A673 (cell line): ENCODE results near the gene GGA3. TPM values are rescaled to one million over a fixed set of nuclear protein-coding genes. Genes with fewer than 3 reads are reported as not detected.
A peak's percentile ranks its signal among the peaks of the same experiment; 100 is the strongest.

ENCODE experiments used
- BruUV-seq: library from RNA; stranded (reverse); fragments of 400-500 nt; replicated peaks from 2 replicates; lab custom pipeline; 2021; lab: Mats Ljungman, UMichigan
- CTCF ChIA-PET: fragments of 300-600 bp; sonication (Branson Sonifier 250); formaldehyde crosslinking; loops from one replicate; lab custom pipeline; 2022; ENCODE audit warnings: antibody characterized with exemption; lab: Charles Lee
- POLR2A ChIA-PET: fragments of 300-600 bp; sonication (Branson Sonifier 250); formaldehyde crosslinking; loops from one replicate; lab custom pipeline; 2022; ENCODE audit warnings: antibody characterized with exemption; ENCODE audit not compliant: low non-redundant PET; lab: Charles Lee
- DNase-seq: peaks from one replicate; pipeline ENCODE4 v3.0.0-alpha.2; 2015; ENCODE audit warnings: low spot score
- H3K27ac ChIP-seq: fragments of 200-600 bp; sonication (generic); 2 replicates; pipeline ENCODE4 v1.5.1; 2016; ENCODE audit warnings: mixed run types, low read depth, mild to moderate bottlenecking, mixed read lengths, antibody characterized with exemption, low read length; ENCODE audit not compliant: poor library complexity, severe bottlenecking
- H3K27me3 ChIP-seq: fragments of 200-600 bp; sonication (generic); replicated peaks from 2 replicates; pipeline ENCODE4 v1.6.1; 2017; ENCODE audit warnings: mixed run types, low read depth, mild to moderate bottlenecking, mixed read lengths, antibody characterized with exemption, low read length; ENCODE audit not compliant: insufficient read depth, poor library complexity
- H3K36me3 ChIP-seq: fragments of 200-600 bp; sonication (generic); 2 replicates; pipeline ENCODE4 v1.6.1; 2016; ENCODE audit warnings: mixed run types, mild to moderate bottlenecking, mixed read lengths, antibody characterized with exemption, low read length; ENCODE audit not compliant: insufficient read depth, poor library complexity, severe bottlenecking
- H3K4me1 ChIP-seq: fragments of 200-600 bp; sonication (generic); 2 replicates; pipeline ENCODE4 v1.6.1; 2017; ENCODE audit warnings: mixed run types, mild to moderate bottlenecking, mixed read lengths, antibody characterized with exemption, low read length; ENCODE audit not compliant: insufficient read depth, poor library complexity, severe bottlenecking
- H3K4me3 ChIP-seq: fragments of 200-600 bp; sonication (generic); 2 replicates; pipeline ENCODE4 v1.5.1; 2016; ENCODE audit warnings: low read depth, mixed run types, mild to moderate bottlenecking, mixed read lengths, low read length; ENCODE audit not compliant: poor library complexity, severe bottlenecking
- H3K9me3 ChIP-seq: fragments of 200-600 bp; sonication (generic); 2 replicates; pipeline ENCODE4 v1.6.1; 2016; ENCODE audit warnings: mixed run types, low read depth, mild to moderate bottlenecking, mixed read lengths, antibody characterized with exemption, low read length; ENCODE audit not compliant: poor library complexity, severe bottlenecking
- EZH2 ChIP-seq: fragments of 200-600 bp; sonication (generic); IDR thresholded peaks from 2 replicates; pipeline ENCODE4 v1.6.1; 2017; ENCODE audit warnings: borderline replicate concordance, low read depth, mild to moderate bottlenecking, mixed read lengths, antibody characterized with exemption, low read length; ENCODE audit not compliant: poor library complexity, severe bottlenecking
- intact Hi-C: fragments of 100-400 bp; cut with micrococcal nuclease; formaldehyde crosslinking; loops from one replicate; pipeline ENCODE4 v1.10.0; 2022; ENCODE audit not compliant: unreplicated experiment
- total RNA-seq: library from RNA; stranded (reverse); gene quantifications from 2 replicates; pipeline ENCODE4 v1.2.3, GENCODE V29; 2021
- TF ChIP-seq, protein P1 (sequence below): fragments of 300-800, 200-600 bp; sonication (generic); conservative IDR thresholded peaks from 2 replicates; pipeline ENCODE4 v1.5.1; 2017; ENCODE audit warnings: low read depth, mild to moderate bottlenecking, antibody characterized with exemption, low read length, moderate library complexity, mixed read lengths

GGA3 gene
- total RNA-seq, 1 experiment from 2014 or later: 52.7 TPM

DNA sequence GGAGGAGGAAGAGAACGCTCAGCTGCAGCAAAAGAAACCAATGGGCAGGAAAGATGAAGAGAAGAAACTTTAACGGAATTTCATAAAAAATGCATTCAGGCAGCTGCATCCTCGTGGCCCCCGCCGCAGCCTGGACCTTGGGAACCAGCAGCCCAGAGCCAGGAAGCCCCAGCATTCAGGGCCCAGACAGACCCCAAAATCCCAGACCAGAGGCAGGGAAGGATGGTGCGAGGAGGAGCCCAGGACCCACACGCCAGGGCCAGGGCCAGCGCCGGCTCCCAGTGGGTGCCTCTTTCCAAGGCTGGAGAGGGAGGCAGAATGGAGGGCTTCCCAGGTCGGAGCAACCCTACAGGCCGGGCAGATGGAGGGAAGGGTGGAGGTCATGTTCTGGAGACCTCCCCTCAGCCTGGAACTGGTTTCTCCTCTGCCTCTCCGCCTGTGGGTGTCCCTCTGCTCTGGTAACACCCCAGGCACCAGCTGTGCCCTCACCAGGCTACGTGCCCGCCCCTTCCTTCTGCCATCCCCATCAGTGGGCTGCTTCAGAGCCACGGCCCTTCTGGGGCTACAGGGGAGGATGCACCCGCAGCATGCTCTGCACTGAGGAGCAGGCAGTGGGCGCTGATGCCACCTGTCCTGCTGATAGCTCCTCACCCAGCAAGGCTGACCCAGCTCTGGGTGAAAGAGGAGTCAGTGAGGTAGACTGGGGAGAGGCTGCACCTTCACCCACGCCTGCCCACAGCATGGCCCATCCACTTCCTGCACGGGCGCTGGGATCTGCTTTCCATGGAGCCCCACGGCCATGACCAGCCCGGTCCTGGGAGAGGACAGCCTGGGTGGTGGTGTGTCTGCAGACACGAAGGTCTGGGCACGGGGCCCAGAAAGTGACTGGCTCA, 10.8 kb upstream of the GGA3 start:
- DNase-seq: no peak
- intact Hi-C loops: no loop called here
- Histone ChIP-seq H3K9me3 (no peaks in the 10 kb centered on the region), H3K27ac (peak overlapping the region; percentile 83), H3K36me3 (peaks cover 4% of the 10 kb centered on the region), H3K4me3 (peak overlapping the region; percentile 100), H3K27me3 (no peaks in the 10 kb centered on the region), H3K4me1 (peaks cover 9% of the 10 kb centered on the region)
- TF ChIP-seq, protein P1, sequence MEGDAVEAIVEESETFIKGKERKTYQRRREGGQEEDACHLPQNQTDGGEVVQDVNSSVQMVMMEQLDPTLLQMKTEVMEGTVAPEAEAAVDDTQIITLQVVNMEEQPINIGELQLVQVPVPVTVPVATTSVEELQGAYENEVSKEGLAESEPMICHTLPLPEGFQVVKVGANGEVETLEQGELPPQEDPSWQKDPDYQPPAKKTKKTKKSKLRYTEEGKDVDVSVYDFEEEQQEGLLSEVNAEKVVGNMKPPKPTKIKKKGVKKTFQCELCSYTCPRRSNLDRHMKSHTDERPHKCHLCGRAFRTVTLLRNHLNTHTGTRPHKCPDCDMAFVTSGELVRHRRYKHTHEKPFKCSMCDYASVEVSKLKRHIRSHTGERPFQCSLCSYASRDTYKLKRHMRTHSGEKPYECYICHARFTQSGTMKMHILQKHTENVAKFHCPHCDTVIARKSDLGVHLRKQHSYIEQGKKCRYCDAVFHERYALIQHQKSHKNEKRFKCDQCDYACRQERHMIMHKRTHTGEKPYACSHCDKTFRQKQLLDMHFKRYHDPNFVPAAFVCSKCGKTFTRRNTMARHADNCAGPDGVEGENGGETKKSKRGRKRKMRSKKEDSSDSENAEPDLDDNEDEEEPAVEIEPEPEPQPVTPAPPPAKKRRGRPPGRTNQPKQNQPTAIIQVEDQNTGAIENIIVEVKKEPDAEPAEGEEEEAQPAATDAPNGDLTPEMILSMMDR: no peak
- no peak for TF ChIP-seq EZH2
- CTCF ChIA-PET: interaction anchor here (1.3 to 2.3 kb wide), 4 partner anchors 11 to 311 kb away, joined by 4 to 16 read pairs (median 12); partner anchors contain the start of genes GGA3, MRPS7 and SLC25A19
- BruUV-seq: no TSS peak
- POLR2A ChIA-PET: no interaction called here

DNA sequence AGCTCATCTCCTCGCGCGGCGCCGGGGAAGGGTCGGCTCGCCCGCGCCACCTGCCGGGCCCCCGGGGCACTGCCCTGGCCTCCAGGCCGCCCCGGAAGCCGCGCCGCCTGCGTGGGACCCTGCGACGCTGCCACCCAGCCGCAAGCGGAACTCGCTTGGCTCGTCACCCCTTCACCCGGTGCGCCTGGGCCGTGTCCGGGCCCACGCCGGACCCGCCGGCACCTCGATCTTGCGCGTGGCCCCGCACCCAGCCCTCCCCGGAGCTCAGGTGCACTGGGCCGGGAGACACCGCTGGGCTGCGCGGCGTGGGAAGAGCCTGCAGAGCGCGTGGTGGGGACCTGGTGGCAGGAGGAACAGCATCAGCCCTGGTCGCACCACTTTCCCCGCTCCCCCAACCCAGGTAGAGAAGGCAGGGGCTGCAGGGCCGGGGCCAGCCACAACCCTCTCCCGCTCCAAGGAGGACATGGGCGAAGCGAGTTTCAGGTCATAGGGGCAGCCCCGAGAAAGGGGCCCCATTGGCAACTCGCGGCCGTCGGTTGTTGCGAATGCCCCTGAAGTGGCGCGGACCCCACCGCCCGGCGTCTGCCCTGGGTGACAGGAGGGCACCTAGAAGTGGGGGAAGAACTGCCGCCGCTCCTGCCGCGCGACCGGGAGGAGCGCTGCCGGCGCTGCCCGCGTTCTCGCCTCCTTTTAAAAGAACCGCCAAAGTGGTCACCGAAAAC, 10.0 kb upstream of the GGA3 start:
- TF ChIP-seq, protein P1: peak; percentile 37; the same call in 1 of the 2 replicates
- no peak for TF ChIP-seq EZH2
- Histone ChIP-seq H3K27me3 (no peaks in the 10 kb centered on the region), H3K4me1 (peaks cover 9% of the 10 kb centered on the region), H3K27ac (peak overlapping the region; percentile 83), H3K9me3 (no peaks in the 10 kb centered on the region), H3K4me3 (peak overlapping the region; percentile 100), H3K36me3 (peaks cover 12% of the 10 kb centered on the region)
- POLR2A ChIA-PET: interaction anchor here (0.5 to 1.0 kb wide), 4 partner anchors 9 to 23 kb away, joined by 3 to 12 read pairs (median 4); partner anchors contain the start of gene SLC25A19
- BruUV-seq: no TSS peak
- DNase-seq: peak; percentile 89
- CTCF ChIA-PET: interaction anchor here (0.6 to 2.3 kb wide), 16 partner anchors 10 to 310 kb away, joined by 3 to 16 read pairs (median 5); partner anchors contain the start of genes GGA3, GRB2, MRPS7 and NUP85
- intact Hi-C loops: no loop called here

DNA sequence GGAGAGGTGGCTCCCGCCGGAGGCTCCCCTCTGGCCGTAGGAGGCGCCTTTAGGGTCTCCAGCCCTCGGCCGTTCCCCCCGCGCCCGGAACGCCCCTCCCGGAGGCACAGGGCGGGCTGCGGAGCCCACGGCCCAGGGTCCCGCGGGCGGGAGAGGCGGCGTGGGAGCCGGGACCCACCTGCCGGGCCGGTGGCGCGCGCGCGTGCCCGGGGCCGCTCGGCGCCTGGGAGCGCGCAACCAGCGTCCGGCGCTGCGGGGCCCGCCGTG, 9.5 kb upstream of the GGA3 start, which contains the start of gene MIF4GD:
MIF4GD (minus strand) TSS at position 266 of the 267 bp plus-strand sequence. CDS start 1,036 bp downstream, outside the sequence.
- Histone ChIP-seq H3K4me3 (peak within 1 kb of the TSS; percentile 100), H3K9me3 (no peaks in the 10 kb centered on the region), H3K36me3 (peaks cover 17% of the 10 kb centered on the region), H3K27me3 (no peaks in the 10 kb centered on the region), H3K27ac (peak within 1 kb of the TSS; percentile 88), H3K4me1 (peaks cover 9% of the 10 kb centered on the region)
- TF ChIP-seq, protein P1: no peak
- no peak for TF ChIP-seq EZH2
- no TSS peak for BruUV-seq
- POLR2A ChIA-PET: interaction anchor here (0.5 to 1.0 kb wide), 4 partner anchors 8 to 22 kb away, joined by 3 to 12 read pairs (median 4); partner anchors contain the start of gene SLC25A19
- no peak for DNase-seq
- intact Hi-C loops: no loop called here
- CTCF ChIA-PET: interaction anchor here (0.6 to 2.3 kb wide), 16 partner anchors 9 to 309 kb away, joined by 3 to 16 read pairs (median 5); partner anchors contain the start of genes GGA3, GRB2, MRPS7 and NUP85
